Measurements from ENCODE around the gene REEP1.

- no peak for TF ChIP-seq TAF1 (IDR thresholded peaks at IDR 0.05; ENCODE audit: low read depth, low read length)
- no peak for TF ChIP-seq POLR2A (IDR thresholded peaks at IDR 0.05; ENCODE audit: low read depth, low read length)
- TF ChIP-seq SPI1 (IDR thresholded peaks at IDR 0.05; ENCODE audit: low read depth, low read length) = no peak
These were observed 52.4 kb downstream of the REEP1 start for GRCh38 chr2:86284987-86285386.
